Heart left ventricle (tissue), 16 donors: Measurements from ENCODE around the gene IL1F10. TPM values are rescaled to one million over a fixed set of nuclear protein-coding genes. Genes with fewer than 3 reads are reported as not detected.

Source experiments
- ATAC-seq, 4 donors: fragments of 200-7000 bp; cut with Tn5 transposase; one replicate each; pipeline ENCODE4 v1.9.1; 2020 to 2022; ENCODE audit warnings: moderate library complexity in 4 of 4, mild to moderate bottlenecking in 3 of 4, moderate number of reproducible peaks in 1 of 4
- DNase-seq, 5 donors: peaks; one replicate each; pipeline ENCODE4 v3.0.0-alpha.2; 2020
- H3K27ac ChIP-seq, 12 donors: fragments of 200-600 bp; sonication (generic) in 4 of 12; one replicate each; pipeline versions ENCODE4 v1.5.0 to v1.8.0; 2016 to 2022; ENCODE audit warnings: mild to moderate bottlenecking in 2 of 12
- H3K27me3 ChIP-seq, 9 donors: fragments of 200-600 bp; sonication (generic) in 2 of 9; one replicate each; pipeline versions ENCODE4 v1.5.1 to v1.8.0; 2016 to 2022; ENCODE audit warnings: mild to moderate bottlenecking in 3 of 9
- H3K36me3 ChIP-seq, 9 donors: fragments of 200-600 bp; sonication (generic) in 2 of 9; one replicate each; pipeline versions ENCODE4 v1.5.0 to v1.8.0; 2018 to 2022; ENCODE audit warnings: mild to moderate bottlenecking in 2 of 9
- H3K4me1 ChIP-seq, 12 donors: fragments of 200-600 bp; sonication (generic) in 4 of 12; one replicate each; pipeline versions ENCODE4 v1.5.0 to v1.8.0; 2016 to 2022; ENCODE audit warnings: mild to moderate bottlenecking in 3 of 12
- H3K4me3 ChIP-seq, 12 donors: fragments of 200-600 bp; sonication (generic) in 4 of 12; one replicate each; pipeline versions ENCODE4 v1.5.0 to v1.8.0; 2017 to 2022; ENCODE audit warnings: mild to moderate bottlenecking in 9 of 12, moderate library complexity in 4 of 12
- H3K9me3 ChIP-seq, 12 donors: fragments of 200-600 bp; sonication (generic) in 4 of 12; one replicate each; pipeline versions ENCODE4 v1.5.0 to v1.8.0; 2016 to 2022; ENCODE audit warnings: mild to moderate bottlenecking in 1 of 12
- CTCF ChIP-seq, 12 donors: fragments of 200-600 bp; sonication (generic) in 4 of 12; IDR thresholded peaks; one replicate each; pipeline versions ENCODE4 v1.5.0 to v1.8.0; 2018 to 2022; ENCODE audit warnings: antibody characterized with exemption in 12 of 12, mild to moderate bottlenecking in 5 of 12
- POLR2A ChIP-seq, 2 donors: fragments of 450-650 bp; IDR thresholded peaks; one replicate each; pipeline ENCODE4 v1.6.1; 2017; ENCODE audit warnings: antibody characterized with exemption in 2 of 2, mild to moderate bottlenecking in 2 of 2, moderate library complexity in 2 of 2
- WGBS, 4 donors: extraction: QIAGEN DNeasy Blood & Tissue Kit in 2 of 4; methylation state at CpG; one replicate each; pipeline versions ENCODE4 v1.1.5 to v1.1.7; 2013 to 2018; 5-methylcytosine and 5-hydroxymethylcytosine counted together
- intact Hi-C, 10 donors: fragments of 100-400 bp; cut with DNase I; formaldehyde crosslinking; loops; one replicate each; pipeline versions ENCODE4 v1.11.1 to v1.14.2; 2022
- polyA plus RNA-seq, 2 donors: library from polyadenylated mRNA; stranded (reverse); fragments of 200-250 nt; gene quantifications; one replicate each; pipeline ENCODE4 v1.2.3, GENCODE V29; 2013
- total RNA-seq, 9 donors: library from RNA; depleted of rRNA in 2 of 9; stranded (reverse); fragments of >200 nt in 2 of 9; fragmentation: NEBNext Ultra II Directional in 3 of 9; extraction: Animal tissue kit (Norgen Biotek cat#: 25700) in 3 of 9; gene quantifications; one replicate each; pipeline versions ENCODE4 v1.1.0 to v1.2.4, GENCODE V29; 2016 to 2023
- donor health status: ischemic (EF 13 %, LVEDD 7.1; RV severe dilation, severe dysfunction).
- donor health status: healthy with polysubstance abuse.
- donor health status: DM: no; HTN: yes; CAD: no.
- donor health status: DM: no; HTN: no; CAD: no.
- donor health status: ischemic (EF 25% LVEDD 6.9; RV normal size, moderate dysfunction).
- donor health status: ischemic (EF 25% LVEDD 5.7; RV mildly dilated, moderate dysfunction).
- donor health status: healthy.
- donor health status: DM: yes; HTN: yes; CAD: no.
- donor health status: ischemic (EF 35%, LVEDD 5.7; RV mildly dilated, moderate dysfunction).
- donor health status: nonischemic (EF 11% LVEDD 7.7; RV severe dilation, severe dysfunction).
- donor health status: DM: yes; HTN: yes; CAD: no.
- donor health status: PGD.
- donor health status: ischemic (EF 29% LVEDD 5.4; RV normal size, mild dysfunction).
- donor health status: nonischemic (EF 23%, LVEDD 6.1; RV moderate dilation, normal function).

IL1F10 gene
- total and polyA plus RNA-seq, 11 donors, result not detected

GRCh38 chr2:113073325-113073834 is 5.6 kb downstream of the IL1F10 start:
- DNase-seq, result no peak
- no peak overlapping the region for H3K27ac ChIP-seq
- intact Hi-C loops, result no loop called here
- H3K4me1 ChIP-seq, result peaks cover 0 to 10% (median 0%) of the 10 kb centered on the region in 12 donors
- TF ChIP-seq POLR2A (IDR thresholded peaks at IDR 0.05) (no peak), CTCF (IDR thresholded peaks at IDR 0.05) (no peak)
- H3K4me3 ChIP-seq, result no peak overlapping the region
- H3K27me3 ChIP-seq, result no peaks in the 10 kb centered on the region
- peak in 2 of 4 donors; percentile 38 to 44 for ATAC-seq
- WGBS, 4 donors, result 14 to 35% (median 26%) methylated on average over 3 of the region's 3 CpGs
- no peaks in the 10 kb centered on the region for H3K36me3 ChIP-seq
- H3K9me3 ChIP-seq, result no peaks in the 10 kb centered on the region

GRCh38 chr2:113075030-113075429 is 7.3 kb downstream of the IL1F10 start:
- Histone ChIP-seq H3K4me1 (peaks cover 0 to 10% (median 0%) of the 10 kb centered on the region in 12 donors), H3K9me3 (no peaks in the 10 kb centered on the region), H3K36me3 (no peaks in the 10 kb centered on the region), H3K4me3 (no peak overlapping the region), H3K27ac (no peak overlapping the region), H3K27me3 (no peaks in the 10 kb centered on the region)
- ATAC-seq (no peak), DNase-seq (no peak)
- intact Hi-C loops, result no loop called here
- TF ChIP-seq POLR2A (IDR thresholded peaks at IDR 0.05) (no peak), CTCF (IDR thresholded peaks at IDR 0.05) (no peak)
- 78 to 94% (median 87%) methylated on average over 2 to 5 of the region's 5 CpGs for WGBS, 4 donors

- DNase-seq, result no peak
- H3K36me3 ChIP-seq, result no peaks in the 10 kb centered on the region
- H3K4me3 ChIP-seq, result no peak overlapping the region
- no peak for ATAC-seq
- H3K9me3 ChIP-seq, result no peaks in the 10 kb centered on the region
- intact Hi-C loops, result no loop called here
- TF ChIP-seq CTCF (IDR thresholded peaks at IDR 0.05) (no peak), POLR2A (IDR thresholded peaks at IDR 0.05) (no peak)
- H3K27ac ChIP-seq, result no peak overlapping the region
- H3K4me1 ChIP-seq, result peaks cover 0 to 10% (median 0%) of the 10 kb centered on the region in 12 donors
- WGBS, 4 donors, result 83 to 97% (median 89%) methylated on average over 3 of the region's 3 CpGs
- no peaks in the 10 kb centered on the region for H3K27me3 ChIP-seq
These were observed 7.8 kb downstream of the IL1F10 start for GRCh38 chr2:113075600-113075999.

GRCh38 chr2:113076954-113077669 is 9.3 kb downstream of the IL1F10 start:
- H3K36me3 ChIP-seq, result no peaks in the 10 kb centered on the region
- ATAC-seq (no peak), DNase-seq (no peak)
- peaks cover 0 to 10% (median 0%) of the 10 kb centered on the region in 12 donors for H3K4me1 ChIP-seq
- peaks cover 0 to 5% (median 0%) of the 10 kb centered on the region in 9 donors for H3K27me3 ChIP-seq
- H3K9me3 ChIP-seq, result no peaks in the 10 kb centered on the region
- 70 to 88% (median 72%) methylated on average over 3 of the region's 3 CpGs for WGBS, 4 donors
- TF ChIP-seq POLR2A (IDR thresholded peaks at IDR 0.05) (no peak), CTCF (IDR thresholded peaks at IDR 0.05) (no peak)
- intact Hi-C loops, result no loop called here
- H3K27ac ChIP-seq, result no peak overlapping the region
- H3K4me3 ChIP-seq, result no peak overlapping the region
